Loucy (cell line): ENCODE results near the gene ADIPOR2.
"Not testable (repeated sequence)": the region's sequence is repeated elsewhere in the genome, so short reads cannot be mapped to it uniquely, and the experiment has no call there.

Source experiments
- H2AFZ ChIP-seq: fragments of 200-600 bp; sonication (generic); 2 replicates; pipeline ENCODE4 v1.6.0; 2016; ENCODE audit warnings: antibody characterized with exemption, mild to moderate bottlenecking, low read length, moderate library complexity
- H3F3A ChIP-seq: fragments of 200-600 bp; 2 replicates; pipeline ENCODE4 v1.6.0; 2016; ENCODE audit warnings: antibody characterized with exemption, low read depth, mild to moderate bottlenecking
- H3K27me3 ChIP-seq: fragments of 200-600 bp; sonication (generic); 2 replicates; pipeline ENCODE4 v1.6.1; 2014; ENCODE audit warnings: low read length, mild to moderate bottlenecking; ENCODE audit not compliant: insufficient read depth, poor library complexity, severe bottlenecking
- H3K36me3 ChIP-seq: fragments of 200-600 bp; sonication (generic); 2 replicates; pipeline ENCODE4 v1.6.1; 2016; ENCODE audit warnings: low read length; ENCODE audit not compliant: insufficient read depth
- H3K4me1 ChIP-seq: fragments of 200-600 bp; sonication (generic); 2 replicates; pipeline ENCODE4 v1.5.1; 2014; ENCODE audit warnings: low read length, mild to moderate bottlenecking; ENCODE audit not compliant: insufficient read depth, poor library complexity, severe bottlenecking
- H3K4me2 ChIP-seq: fragments of 200-600 bp; sonication (generic); 2 replicates; pipeline ENCODE4 v1.6.0; 2014; ENCODE audit warnings: antibody characterized with exemption, low read length, low read depth, mild to moderate bottlenecking; ENCODE audit not compliant: poor library complexity, severe bottlenecking
- H3K4me3 ChIP-seq: fragments of 200-600 bp; sonication (generic); 2 replicates; pipeline ENCODE4 v1.5.1; 2014; ENCODE audit warnings: low read length, mild to moderate bottlenecking, mixed read lengths; ENCODE audit not compliant: poor library complexity, severe bottlenecking
- H3K79me2 ChIP-seq: fragments of 200-600 bp; sonication (generic); 2 replicates; pipeline ENCODE4 v1.6.1; 2014; ENCODE audit warnings: low read length; ENCODE audit not compliant: insufficient read depth
- H3K9ac ChIP-seq: fragments of 200-600 bp; sonication (generic); 2 replicates; pipeline ENCODE4 v1.6.0; 2014; ENCODE audit warnings: mild to moderate bottlenecking, low read depth, low read length, moderate library complexity; ENCODE audit not compliant: poor library complexity, severe bottlenecking
- H3K9me2 ChIP-seq: fragments of 200-600 bp; sonication (generic); replicated peaks from 2 replicates; pipeline ENCODE4 v1.6.1; 2016; ENCODE audit warnings: low read depth, low read length, mixed read lengths
- H3K9me3 ChIP-seq: fragments of 200-600 bp; sonication (generic); 2 replicates; pipeline ENCODE4 v1.6.1; 2014; ENCODE audit warnings: mild to moderate bottlenecking, antibody characterized with exemption, low read length, low read depth; ENCODE audit not compliant: insufficient read depth
- H4K20me1 ChIP-seq: fragments of 200-600 bp; sonication (generic); 2 replicates; pipeline ENCODE4 v1.6.0; 2014; ENCODE audit warnings: antibody characterized with exemption, low read length, mild to moderate bottlenecking; ENCODE audit not compliant: insufficient read depth, poor library complexity, severe bottlenecking
- EZH2phosphoT487 ChIP-seq: fragments of 200-600 bp; IDR thresholded peaks from 2 replicates; pipeline ENCODE4 v1.6.1; 2018; ENCODE audit warnings: antibody characterized with exemption, mild to moderate bottlenecking, moderate library complexity, borderline replicate concordance
- TF ChIP-seq, protein P1 (sequence below): fragments of 200-600 bp; sonication (generic); conservative IDR thresholded peaks from 2 replicates; pipeline ENCODE4 v1.5.1; 2014; ENCODE audit warnings: mild to moderate bottlenecking, antibody characterized with exemption, low read length

Gene ADIPOR2

DNA sequence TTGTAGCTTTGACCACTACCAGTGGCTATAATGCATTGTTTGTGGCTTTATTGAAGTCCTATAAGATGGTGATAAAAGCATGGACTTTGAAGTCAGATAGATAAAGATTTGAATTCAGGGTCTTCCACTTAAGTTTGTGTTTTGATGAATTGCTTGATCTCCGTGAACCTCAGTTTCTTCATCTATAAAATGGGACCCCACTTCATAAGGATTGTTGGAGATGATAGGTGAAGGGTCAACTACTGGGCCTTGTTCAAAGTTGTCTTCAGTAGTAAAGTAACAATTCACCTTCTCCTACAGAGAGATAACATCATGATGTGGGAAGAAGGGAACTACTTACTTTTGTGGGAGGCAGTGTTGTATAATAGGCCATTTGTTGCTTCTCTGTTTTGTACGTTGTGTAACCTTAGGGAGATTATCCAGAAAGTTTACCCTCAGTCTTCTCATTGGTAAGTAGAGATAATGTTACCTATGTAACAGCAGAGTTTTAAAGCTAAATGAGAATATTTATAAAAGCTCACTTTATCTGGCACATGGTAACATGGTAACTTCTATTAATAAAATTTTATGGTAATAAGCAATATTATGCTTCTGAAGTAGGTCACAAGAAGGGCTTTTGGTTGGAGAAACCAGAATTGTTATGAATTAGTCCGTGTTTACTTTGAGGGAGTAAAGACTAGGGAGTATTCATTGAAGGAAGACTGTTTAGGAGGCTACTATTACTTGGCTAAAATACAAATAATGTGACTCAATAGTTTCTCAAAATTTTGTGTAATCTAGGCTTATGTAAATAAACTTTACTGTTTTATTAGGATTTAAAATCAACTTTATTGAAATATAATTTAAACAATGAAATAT lies 15.1 kb downstream of the ADIPOR2 start:
- H3K9me3 ChIP-seq = no peaks in the 10 kb centered on the region
- no peak overlapping the region for H2AFZ ChIP-seq
- H3K36me3 ChIP-seq = no peaks in the 10 kb centered on the region
- H3K9me2 ChIP-seq = no peaks in the 10 kb centered on the region
- no peaks in the 10 kb centered on the region for H3K27me3 ChIP-seq
- no peak overlapping the region for H3K4me3 ChIP-seq
- no peak overlapping the region for H3K9ac ChIP-seq
- peaks cover 97% of the 10 kb centered on the region for H3K79me2 ChIP-seq
- peaks cover 67% of the 10 kb centered on the region for H4K20me1 ChIP-seq
- no peaks in the 10 kb centered on the region for H3F3A ChIP-seq
- no peak overlapping the region for H3K4me2 ChIP-seq
- TF ChIP-seq, protein P1, sequence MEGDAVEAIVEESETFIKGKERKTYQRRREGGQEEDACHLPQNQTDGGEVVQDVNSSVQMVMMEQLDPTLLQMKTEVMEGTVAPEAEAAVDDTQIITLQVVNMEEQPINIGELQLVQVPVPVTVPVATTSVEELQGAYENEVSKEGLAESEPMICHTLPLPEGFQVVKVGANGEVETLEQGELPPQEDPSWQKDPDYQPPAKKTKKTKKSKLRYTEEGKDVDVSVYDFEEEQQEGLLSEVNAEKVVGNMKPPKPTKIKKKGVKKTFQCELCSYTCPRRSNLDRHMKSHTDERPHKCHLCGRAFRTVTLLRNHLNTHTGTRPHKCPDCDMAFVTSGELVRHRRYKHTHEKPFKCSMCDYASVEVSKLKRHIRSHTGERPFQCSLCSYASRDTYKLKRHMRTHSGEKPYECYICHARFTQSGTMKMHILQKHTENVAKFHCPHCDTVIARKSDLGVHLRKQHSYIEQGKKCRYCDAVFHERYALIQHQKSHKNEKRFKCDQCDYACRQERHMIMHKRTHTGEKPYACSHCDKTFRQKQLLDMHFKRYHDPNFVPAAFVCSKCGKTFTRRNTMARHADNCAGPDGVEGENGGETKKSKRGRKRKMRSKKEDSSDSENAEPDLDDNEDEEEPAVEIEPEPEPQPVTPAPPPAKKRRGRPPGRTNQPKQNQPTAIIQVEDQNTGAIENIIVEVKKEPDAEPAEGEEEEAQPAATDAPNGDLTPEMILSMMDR = no peak
- TF ChIP-seq EZH2phosphoT487 = no peak
- peaks cover 18% of the 10 kb centered on the region for H3K4me1 ChIP-seq

GRCh38 chr12:1706632-1706980 lies 15.7 kb downstream of the ADIPOR2 start:
- no peaks in the 10 kb centered on the region for H3K36me3 ChIP-seq
- peak overlapping the region; percentile 35 for H3K4me2 ChIP-seq
- TF ChIP-seq, protein P1 = no peak
- no peak for TF ChIP-seq EZH2phosphoT487

GRCh38 chr12:1707051-1707450 lies 16.2 kb downstream of the ADIPOR2 start:
- TF ChIP-seq, protein P1 = no peak
- TF ChIP-seq EZH2phosphoT487 = no peak
- H3K4me1 ChIP-seq = peaks cover 15% of the 10 kb centered on the region

More at GRCh38 chr12:1706632-1706980, 15.7 kb downstream of the ADIPOR2 start:
- Histone ChIP-seq H3K9me2 (no peaks in the 10 kb centered on the region), H2AFZ (no peak overlapping the region), H3K9ac (no peak overlapping the region), H3F3A (no peaks in the 10 kb centered on the region), H3K4me1 (peaks cover 15% of the 10 kb centered on the region), H4K20me1 (peaks cover 61% of the 10 kb centered on the region), H3K9me3 (no peaks in the 10 kb centered on the region), H3K4me3 (no peak overlapping the region), H3K79me2 (peaks cover 97% of the 10 kb centered on the region), H3K27me3 (no peaks in the 10 kb centered on the region)

DNA sequence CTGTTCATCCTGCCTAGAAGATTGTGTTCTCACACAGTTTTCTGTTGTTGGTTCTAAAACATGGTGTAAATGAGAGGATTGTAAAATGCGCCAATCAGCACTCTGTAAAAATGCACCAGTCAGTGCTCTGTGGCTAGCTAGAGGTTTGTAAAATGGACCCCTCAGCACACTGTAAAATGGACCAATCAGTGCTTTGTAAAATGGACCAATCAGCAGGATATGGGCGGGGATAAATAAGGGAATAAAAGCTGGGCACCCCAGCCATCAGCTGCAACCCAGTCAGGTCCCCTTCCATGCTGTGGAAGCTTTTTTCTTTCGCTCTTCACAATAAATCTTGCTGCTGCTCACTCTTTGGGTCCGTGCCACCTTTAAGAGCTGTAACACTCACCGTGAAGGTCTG lies 19.1 kb downstream of the ADIPOR2 start:
- not testable (repeated sequence) for H3K9ac ChIP-seq, H3K27me3 ChIP-seq, H2AFZ ChIP-seq, H3K4me2 ChIP-seq, H3K4me3 ChIP-seq, H3K9me3 ChIP-seq, H3F3A ChIP-seq, H3K9me2 ChIP-seq
- Histone ChIP-seq H4K20me1 (peaks cover 35% of the 10 kb centered on the region), H3K36me3 (peaks cover 10% of the 10 kb centered on the region; the same call in 1 of the 2 replicates), H3K79me2 (peaks cover 98% of the 10 kb centered on the region), H3K4me1 (peaks cover 12% of the 10 kb centered on the region)

More at GRCh38 chr12:1707051-1707450, 16.2 kb downstream of the ADIPOR2 start:
- H3K9me2 ChIP-seq = no peaks in the 10 kb centered on the region
- H3F3A ChIP-seq = no peaks in the 10 kb centered on the region
- H2AFZ ChIP-seq = no peak overlapping the region
- H3K4me3 ChIP-seq = no peak overlapping the region
- H4K20me1 ChIP-seq = peaks cover 60% of the 10 kb centered on the region
- H3K9me3 ChIP-seq = no peaks in the 10 kb centered on the region
- H3K27me3 ChIP-seq = no peaks in the 10 kb centered on the region
- H3K4me2 ChIP-seq = peak overlapping the region; percentile 35
- no peak overlapping the region for H3K9ac ChIP-seq
- no peaks in the 10 kb centered on the region for H3K36me3 ChIP-seq
- peaks cover 97% of the 10 kb centered on the region for H3K79me2 ChIP-seq

- H3K4me1 ChIP-seq = peaks cover 11% of the 10 kb centered on the region
- H3K4me2 ChIP-seq, H3K27me3 ChIP-seq, H3K9me2 ChIP-seq, H3F3A ChIP-seq, H3K9me3 ChIP-seq, H3K4me3 ChIP-seq, H3K9ac ChIP-seq, H2AFZ ChIP-seq: not testable (repeated sequence)
- peaks cover 27% of the 10 kb centered on the region for H4K20me1 ChIP-seq
- H3K36me3 ChIP-seq = peaks cover 15% of the 10 kb centered on the region; the same call in 1 of the 2 replicates
- peaks cover 98% of the 10 kb centered on the region for H3K79me2 ChIP-seq
These were observed 20.0 kb downstream of the ADIPOR2 start for GRCh38 chr12:1710870-1711269.
